Neutrophil (primary cell): ENCODE results near the gene RIT1.

Experiments
- H3K27ac ChIP-seq: fragments of 200-600 bp; sonication (generic); 2 replicates; pipeline ENCODE4 v1.5.1; 2016; ENCODE audit warnings: mild to moderate bottlenecking, moderate library complexity
- H3K27me3 ChIP-seq: fragments of 200-600 bp; sonication (generic); 2 replicates; pipeline ENCODE4 v1.6.0; 2016; ENCODE audit warnings: mild to moderate bottlenecking
- H3K36me3 ChIP-seq: fragments of 200-600 bp; sonication (generic); 2 replicates; pipeline ENCODE4 v1.5.1; 2017
- H3K4me1 ChIP-seq, 2 experiments: fragments of 200-600 bp in 1 of 2; sonication (generic) in 1 of 2; 1 replicate in 1 of 2; 2 replicates in 1 of 2; pipeline versions ENCODE4 v1.5.1 to v1.6.1; 2013 to 2016; ENCODE audit warnings: low read depth in 1 of 2, low read length in 1 of 2, mild to moderate bottlenecking in 1 of 2, moderate library complexity in 1 of 2; ENCODE audit not compliant: control insufficient read depth in 1 of 2, insufficient read depth in 1 of 2
- H3K4me3 ChIP-seq, 2 experiments: fragments of 200-600 bp in 1 of 2; sonication (generic) in 1 of 2; 1 replicate in 1 of 2; 2 replicates in 1 of 2; pipeline ENCODE4 v1.5.1; 2013 to 2016; ENCODE audit warnings: low read depth in 1 of 2, low read length in 1 of 2, mild to moderate bottlenecking in 1 of 2, moderate library complexity in 1 of 2
- H3K9me3 ChIP-seq: fragments of 200-600 bp; sonication (generic); 2 replicates; pipeline ENCODE4 v1.5.1; 2016
- CTCF ChIP-seq: fragments of 200-600 bp; sonication (generic); IDR thresholded peaks from 2 replicates; pipeline ENCODE4 v1.5.1; 2016; ENCODE audit warnings: antibody characterized with exemption

The RIT1 gene

GRCh38 chr1:155944444-155944799, 33.3 kb upstream of the RIT1 start:
- TF ChIP-seq CTCF, result no peak
- H3K27me3 ChIP-seq, result no peaks in the 10 kb centered on the region
- no peaks in the 10 kb centered on the region for H3K9me3 ChIP-seq
- H3K4me3 ChIP-seq, result no peak overlapping the region
- peaks cover 63 to 65% of the 10 kb centered on the region in 2 experiments for H3K4me1 ChIP-seq
- peaks cover 49% of the 10 kb centered on the region for H3K36me3 ChIP-seq
- peak overlapping the region; percentile 83 for H3K27ac ChIP-seq

DNA sequence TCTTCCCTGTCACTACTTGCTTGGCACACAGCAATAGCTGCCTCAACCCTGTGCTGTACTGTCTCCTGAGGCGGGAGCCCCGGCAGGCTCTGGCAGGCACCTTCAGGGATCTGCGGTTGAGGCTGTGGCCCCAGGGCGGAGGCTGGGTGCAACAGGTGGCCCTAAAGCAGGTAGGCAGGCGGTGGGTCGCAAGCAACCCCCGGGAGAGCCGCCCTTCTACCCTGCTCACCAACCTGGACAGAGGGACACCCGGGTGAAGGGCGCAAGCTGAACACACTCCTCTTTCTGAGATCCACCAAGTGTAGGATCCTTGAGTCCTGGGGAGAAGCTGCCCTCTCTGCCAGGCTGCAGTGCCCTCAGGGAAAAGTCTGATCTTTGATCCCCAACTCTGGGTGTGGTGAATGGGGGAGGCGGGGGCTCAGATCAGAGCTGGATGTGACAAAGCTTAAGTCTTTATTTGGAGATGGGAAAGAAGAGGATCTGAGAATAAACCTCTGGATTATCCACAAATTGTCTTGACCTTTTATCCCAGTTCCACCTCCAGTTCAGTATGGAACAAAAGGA, 31.5 kb upstream of the RIT1 start:
- Histone ChIP-seq H3K9me3 (no peaks in the 10 kb centered on the region), H3K27me3 (no peaks in the 10 kb centered on the region), H3K4me1 (peaks cover 63 to 65% of the 10 kb centered on the region in 2 experiments), H3K36me3 (peaks cover 31% of the 10 kb centered on the region), H3K4me3 (no peak overlapping the region), H3K27ac (no peak overlapping the region)
- no peak for TF ChIP-seq CTCF

- H3K4me1 ChIP-seq, result peaks cover 61 to 63% of the 10 kb centered on the region in 2 experiments
- peak overlapping the region; percentile 74 for H3K27ac ChIP-seq
- H3K36me3 ChIP-seq, result peaks cover 24% of the 10 kb centered on the region
Observed at GRCh38 chr1:155941845-155942531, 30.8 kb upstream of the RIT1 start.

GRCh38 chr1:155940993-155941844, 30.1 kb upstream of the RIT1 start, which contains the start of gene RXFP4:
Gene RXFP4 (plus strand): TSS chr1:155941638. CDS start chr1:155941710, 72 bp downstream.
- Histone ChIP-seq H3K4me3 (peak within 1 kb of the TSS in 1 of 2 experiments; percentile 14), H3K27me3 (no peaks in the 10 kb centered on the region), H3K9me3 (no peaks in the 10 kb centered on the region), H3K36me3 (peaks cover 17% of the 10 kb centered on the region), H3K27ac (peak within 1 kb of the TSS; percentile 74), H3K4me1 (peaks cover 54 to 56% of the 10 kb centered on the region in 2 experiments)
- no peak for TF ChIP-seq CTCF

More at GRCh38 chr1:155941845-155942531, 30.8 kb upstream of the RIT1 start:
- Histone ChIP-seq H3K4me3 (no peak overlapping the region), H3K9me3 (no peaks in the 10 kb centered on the region), H3K27me3 (no peaks in the 10 kb centered on the region)
- no peak for TF ChIP-seq CTCF

DNA sequence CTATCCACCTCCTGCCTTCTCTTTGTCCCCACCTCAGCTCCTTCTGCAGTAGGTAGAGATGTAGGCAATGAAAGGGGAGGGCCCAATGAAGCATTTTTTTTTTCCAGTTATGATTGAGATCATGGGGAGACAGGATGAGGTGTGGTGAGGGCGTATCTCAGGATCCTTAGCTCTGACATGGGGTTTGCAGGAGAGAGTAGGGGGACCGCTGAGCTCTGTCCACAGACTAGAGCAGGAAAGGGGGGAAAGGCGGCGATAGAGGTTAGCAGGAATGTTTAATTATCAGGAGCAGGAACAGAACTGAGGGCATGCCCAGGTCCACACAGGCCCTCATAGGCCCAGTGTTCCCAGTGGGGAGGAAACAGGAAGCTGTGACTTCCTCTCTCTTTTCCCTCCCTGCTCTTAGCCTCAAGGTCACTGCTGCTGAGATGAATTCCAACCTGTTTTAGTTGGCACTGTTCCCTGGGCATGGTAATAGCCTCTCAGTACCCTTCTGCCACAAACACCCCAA, 29.4 kb upstream of the RIT1 start:
- peak overlapping the region; percentile 74 for H3K27ac ChIP-seq
- peak overlapping the region in 1 of 2 experiments; percentile 14 for H3K4me3 ChIP-seq
- H3K4me1 ChIP-seq, result peaks cover 47 to 50% of the 10 kb centered on the region in 2 experiments
- no peaks in the 10 kb centered on the region for H3K27me3 ChIP-seq
- H3K36me3 ChIP-seq, result peaks cover 10% of the 10 kb centered on the region
- H3K9me3 ChIP-seq, result no peaks in the 10 kb centered on the region
- no peak for TF ChIP-seq CTCF
